ENCODE measurements around the gene SPSB2. TPM values are rescaled to one million over a fixed set of nuclear protein-coding genes. Genes with fewer than 3 reads are reported as not detected.

SPSB2 gene
- total RNA-seq = 7.9 and 12.5 TPM in 2 replicates

DNA sequence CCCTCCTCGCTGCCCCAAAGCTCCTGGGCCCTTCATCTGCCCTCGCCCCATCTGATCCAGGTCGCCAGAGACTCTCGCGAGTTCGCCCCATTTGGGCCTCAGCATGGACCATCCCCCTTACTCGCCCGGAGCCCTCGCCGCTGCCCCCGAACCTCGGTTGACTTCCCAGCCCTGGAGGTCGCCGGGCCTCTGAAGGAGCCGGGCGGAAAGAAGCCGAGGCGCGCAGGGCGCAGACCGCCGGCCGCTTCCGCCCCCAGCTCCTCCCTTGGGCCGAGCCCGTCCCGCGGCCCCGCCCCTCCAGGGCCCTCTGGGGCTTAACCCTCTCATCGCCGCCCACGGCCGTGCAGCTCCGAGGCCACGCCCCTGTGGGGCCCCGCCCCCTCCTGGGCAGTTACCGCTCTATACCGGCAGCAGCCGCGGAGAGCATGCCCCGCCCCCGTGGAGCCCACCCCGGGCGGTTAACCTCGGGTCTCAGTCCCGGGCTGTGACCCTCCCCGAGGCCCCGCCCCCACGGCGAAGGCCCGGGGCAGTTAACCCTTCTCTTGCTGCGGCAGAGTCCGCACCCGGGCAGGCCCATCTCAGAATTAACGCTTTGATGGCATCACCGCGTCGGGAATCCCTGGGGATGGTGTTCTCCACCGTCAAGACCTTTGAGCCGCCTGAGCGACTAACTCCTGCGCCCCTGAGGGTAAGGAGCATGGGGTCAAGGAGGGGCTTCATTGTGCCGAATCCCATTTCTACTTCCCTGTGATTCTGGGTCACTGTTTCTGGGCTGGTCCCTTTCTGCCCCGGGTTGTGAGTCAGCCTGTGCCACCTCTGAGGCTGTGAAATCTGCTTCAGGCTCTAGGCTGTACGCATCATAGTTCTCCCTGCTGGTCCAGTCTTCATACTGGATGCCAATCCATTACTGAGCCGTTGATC, at the start of gene SPSB2:
Gene SPSB2, minus strand, starts transcription at position 210 of the 921 bp plus-strand sequence. CDS start 402 bp downstream, outside the sequence.
- peak within 1 kb of the TSS; percentile 54 for H3K4me3 ChIP-seq (ENCODE audit: low read depth, low read length)
- TF ChIP-seq, protein P1, sequence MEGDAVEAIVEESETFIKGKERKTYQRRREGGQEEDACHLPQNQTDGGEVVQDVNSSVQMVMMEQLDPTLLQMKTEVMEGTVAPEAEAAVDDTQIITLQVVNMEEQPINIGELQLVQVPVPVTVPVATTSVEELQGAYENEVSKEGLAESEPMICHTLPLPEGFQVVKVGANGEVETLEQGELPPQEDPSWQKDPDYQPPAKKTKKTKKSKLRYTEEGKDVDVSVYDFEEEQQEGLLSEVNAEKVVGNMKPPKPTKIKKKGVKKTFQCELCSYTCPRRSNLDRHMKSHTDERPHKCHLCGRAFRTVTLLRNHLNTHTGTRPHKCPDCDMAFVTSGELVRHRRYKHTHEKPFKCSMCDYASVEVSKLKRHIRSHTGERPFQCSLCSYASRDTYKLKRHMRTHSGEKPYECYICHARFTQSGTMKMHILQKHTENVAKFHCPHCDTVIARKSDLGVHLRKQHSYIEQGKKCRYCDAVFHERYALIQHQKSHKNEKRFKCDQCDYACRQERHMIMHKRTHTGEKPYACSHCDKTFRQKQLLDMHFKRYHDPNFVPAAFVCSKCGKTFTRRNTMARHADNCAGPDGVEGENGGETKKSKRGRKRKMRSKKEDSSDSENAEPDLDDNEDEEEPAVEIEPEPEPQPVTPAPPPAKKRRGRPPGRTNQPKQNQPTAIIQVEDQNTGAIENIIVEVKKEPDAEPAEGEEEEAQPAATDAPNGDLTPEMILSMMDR (IDR thresholded peaks at IDR 0.05; ENCODE audit: insufficient read depth, low read length, severe bottlenecking) = no peak
- peaks cover 18% of the 10 kb centered on the region for H3K36me3 ChIP-seq (ENCODE audit: control insufficient read depth, insufficient read depth, low read length)
- FAIRE-seq (no peak), DNase-seq (ENCODE audit: low read depth) (peak; percentile 78)
- H3K27me3 ChIP-seq (ENCODE audit: control insufficient read depth, insufficient read depth, low read length) = no peaks in the 10 kb centered on the region

GRCh38 chr12:6921996-6922946, 49.2 kb upstream of the SPSB2 start:
- Histone ChIP-seq H3K36me3 (ENCODE audit: control insufficient read depth, insufficient read depth, low read length) (peaks cover 2% of the 10 kb centered on the region), H3K27me3 (ENCODE audit: control insufficient read depth, insufficient read depth, low read length) (no peaks in the 10 kb centered on the region), H3K4me3 (ENCODE audit: low read depth, low read length) (no peak overlapping the region)
- DNase-seq (ENCODE audit: low read depth) (no peak), FAIRE-seq (no peak)
- TF ChIP-seq, protein P1 (IDR thresholded peaks at IDR 0.05; ENCODE audit: insufficient read depth, low read length, severe bottlenecking) = no peak

DNA sequence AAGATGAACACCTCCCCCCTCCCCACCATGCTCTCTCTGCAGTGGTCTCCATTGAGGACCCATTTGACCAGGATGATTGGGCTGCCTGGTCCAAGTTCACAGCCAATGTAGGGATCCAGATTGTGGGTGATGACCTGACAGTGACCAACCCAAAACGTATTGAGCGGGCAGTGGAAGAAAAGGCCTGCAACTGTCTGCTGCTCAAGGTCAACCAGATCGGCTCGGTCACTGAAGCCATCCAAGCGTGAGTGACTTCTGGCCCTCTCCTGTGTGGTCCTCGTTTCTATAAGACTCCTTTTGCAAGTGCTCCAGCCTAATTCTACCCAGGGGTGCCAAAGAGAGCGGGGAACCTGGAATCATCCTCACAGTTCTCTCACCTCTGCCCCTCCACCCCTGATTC, 48.4 kb upstream of the SPSB2 start:
- Histone ChIP-seq H3K36me3 (ENCODE audit: control insufficient read depth, insufficient read depth, low read length) (peaks cover 4% of the 10 kb centered on the region), H3K27me3 (ENCODE audit: control insufficient read depth, insufficient read depth, low read length) (no peaks in the 10 kb centered on the region), H3K4me3 (ENCODE audit: low read depth, low read length) (no peak overlapping the region)
- FAIRE-seq (no peak), DNase-seq (ENCODE audit: low read depth) (no peak)
- TF ChIP-seq, protein P1 (IDR thresholded peaks at IDR 0.05; ENCODE audit: insufficient read depth, low read length, severe bottlenecking) = no peak

DNA sequence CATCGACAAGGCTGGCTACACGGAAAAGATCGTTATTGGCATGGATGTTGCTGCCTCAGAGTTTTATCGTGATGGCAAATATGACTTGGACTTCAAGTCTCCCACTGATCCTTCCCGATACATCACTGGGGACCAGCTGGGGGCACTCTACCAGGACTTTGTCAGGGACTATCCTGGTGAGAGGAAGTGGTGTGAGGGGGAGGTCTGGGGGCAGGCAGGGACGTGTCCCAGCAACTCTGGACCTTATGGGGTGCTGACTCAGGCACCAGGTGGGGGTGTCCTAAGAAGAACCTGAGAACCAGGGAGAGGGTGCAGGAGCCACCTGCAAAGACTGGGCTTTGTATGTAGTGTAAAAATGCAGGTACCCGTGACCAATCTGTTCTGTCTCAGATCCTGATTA, 46.5 kb upstream of the SPSB2 start:
- TF ChIP-seq, protein P1 (IDR thresholded peaks at IDR 0.05; ENCODE audit: insufficient read depth, low read length, severe bottlenecking) = no peak
- FAIRE-seq (peak; percentile 36), DNase-seq (ENCODE audit: low read depth) (peak; percentile 87)
- Histone ChIP-seq H3K27me3 (ENCODE audit: control insufficient read depth, insufficient read depth, low read length) (no peaks in the 10 kb centered on the region), H3K36me3 (ENCODE audit: control insufficient read depth, insufficient read depth, low read length) (peaks cover 4% of the 10 kb centered on the region), H3K4me3 (ENCODE audit: low read depth, low read length) (no peak overlapping the region)

DNA sequence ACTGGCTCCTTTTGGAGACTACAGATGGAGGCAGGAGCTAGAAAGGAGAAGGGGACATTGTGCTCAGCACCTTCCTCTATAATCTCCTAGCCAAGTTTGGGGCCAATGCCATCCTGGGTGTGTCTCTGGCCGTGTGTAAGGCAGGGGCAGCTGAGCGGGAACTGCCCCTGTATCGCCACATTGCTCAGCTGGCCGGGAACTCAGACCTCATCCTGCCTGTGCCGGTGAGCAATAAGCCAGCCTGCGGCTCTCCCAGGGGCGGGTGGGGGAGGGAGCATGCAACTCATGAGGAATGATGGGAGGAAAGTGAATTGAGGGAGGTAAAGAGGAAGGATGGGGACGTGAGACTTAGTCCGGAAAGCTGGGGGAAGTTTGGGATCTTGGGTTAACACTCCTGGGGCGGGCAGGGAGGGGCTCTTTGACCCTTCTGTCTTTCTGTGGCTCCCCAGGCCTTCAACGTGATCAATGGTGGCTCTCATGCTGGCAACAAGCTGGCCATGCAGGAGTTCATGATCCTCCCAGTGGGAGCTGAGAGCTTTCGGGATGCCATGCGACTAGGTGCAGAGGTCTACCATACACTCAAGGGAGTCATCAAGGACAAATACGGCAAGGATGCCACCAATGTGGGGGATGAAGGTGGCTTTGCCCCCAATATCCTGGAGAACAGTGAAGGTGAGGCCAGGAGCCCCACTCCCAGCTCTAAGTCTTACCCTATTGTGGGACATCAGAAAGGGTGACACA, 44.6 kb upstream of the SPSB2 start:
- TF ChIP-seq, protein P1 (IDR thresholded peaks at IDR 0.05; ENCODE audit: insufficient read depth, low read length, severe bottlenecking) = no peak
- FAIRE-seq (no peak), DNase-seq (ENCODE audit: low read depth) (no peak)
- H3K27me3 ChIP-seq (ENCODE audit: control insufficient read depth, insufficient read depth, low read length) = peaks cover 2% of the 10 kb centered on the region
- H3K36me3 ChIP-seq (ENCODE audit: control insufficient read depth, insufficient read depth, low read length) = peaks cover 4% of the 10 kb centered on the region
- no peak overlapping the region for H3K4me3 ChIP-seq (ENCODE audit: low read depth, low read length)

Data from bronchial epithelial cell (primary cell).